ENCODE results near the gene IGFBPL1. TPM values are rescaled to one million over a fixed set of nuclear protein-coding genes. Genes with fewer than 3 reads are reported as not detected.

The IGFBPL1 gene
- total RNA-seq, 4 donors from 2014 or later, result not detected

DNA sequence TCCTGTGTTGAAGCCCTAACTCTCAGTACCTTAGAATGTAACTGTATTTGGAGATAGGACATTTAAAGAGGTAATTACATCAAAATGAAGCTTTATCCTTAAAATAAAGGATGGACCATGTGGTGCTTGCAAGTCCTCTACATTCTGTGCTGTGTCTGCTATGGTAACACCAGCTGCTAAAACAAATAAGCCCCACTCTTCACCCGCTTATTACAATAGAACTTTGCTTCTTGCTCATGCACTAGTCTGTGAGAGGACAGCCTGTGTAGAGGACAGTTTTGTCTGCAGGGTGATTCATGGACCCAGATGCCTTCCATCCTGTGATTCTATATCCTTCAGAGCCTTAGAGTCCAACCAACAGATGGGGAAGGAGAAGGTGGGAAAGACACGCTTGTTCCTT lies 12.5 kb upstream of the IGFBPL1 start:
- TF ChIP-seq, protein P1, sequence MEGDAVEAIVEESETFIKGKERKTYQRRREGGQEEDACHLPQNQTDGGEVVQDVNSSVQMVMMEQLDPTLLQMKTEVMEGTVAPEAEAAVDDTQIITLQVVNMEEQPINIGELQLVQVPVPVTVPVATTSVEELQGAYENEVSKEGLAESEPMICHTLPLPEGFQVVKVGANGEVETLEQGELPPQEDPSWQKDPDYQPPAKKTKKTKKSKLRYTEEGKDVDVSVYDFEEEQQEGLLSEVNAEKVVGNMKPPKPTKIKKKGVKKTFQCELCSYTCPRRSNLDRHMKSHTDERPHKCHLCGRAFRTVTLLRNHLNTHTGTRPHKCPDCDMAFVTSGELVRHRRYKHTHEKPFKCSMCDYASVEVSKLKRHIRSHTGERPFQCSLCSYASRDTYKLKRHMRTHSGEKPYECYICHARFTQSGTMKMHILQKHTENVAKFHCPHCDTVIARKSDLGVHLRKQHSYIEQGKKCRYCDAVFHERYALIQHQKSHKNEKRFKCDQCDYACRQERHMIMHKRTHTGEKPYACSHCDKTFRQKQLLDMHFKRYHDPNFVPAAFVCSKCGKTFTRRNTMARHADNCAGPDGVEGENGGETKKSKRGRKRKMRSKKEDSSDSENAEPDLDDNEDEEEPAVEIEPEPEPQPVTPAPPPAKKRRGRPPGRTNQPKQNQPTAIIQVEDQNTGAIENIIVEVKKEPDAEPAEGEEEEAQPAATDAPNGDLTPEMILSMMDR (IDR thresholded peaks at IDR 0.05; ENCODE audit: low read depth), result no peak

DNA sequence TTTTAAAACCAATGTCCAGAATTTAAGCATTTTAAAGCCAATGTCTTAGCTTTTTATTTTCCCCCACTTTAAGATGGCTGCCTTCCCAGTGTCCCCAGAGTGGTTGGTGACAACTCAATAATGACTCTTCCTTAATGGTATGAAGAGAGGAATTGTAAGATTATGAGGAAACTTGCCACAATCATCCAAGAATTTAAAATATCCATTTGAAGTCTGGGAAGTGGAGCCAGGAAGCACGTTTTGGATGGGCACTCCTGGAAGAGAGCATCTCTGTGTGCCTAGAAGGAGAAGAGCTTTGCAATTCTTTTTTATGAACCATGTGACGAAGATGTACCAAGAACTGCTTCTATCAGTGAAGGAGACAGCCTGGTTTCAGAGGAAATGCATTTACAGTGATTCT lies 11.3 kb upstream of the IGFBPL1 start:
- TF ChIP-seq, protein P1 (IDR thresholded peaks at IDR 0.05; ENCODE audit: low read depth), result no peak

DNA sequence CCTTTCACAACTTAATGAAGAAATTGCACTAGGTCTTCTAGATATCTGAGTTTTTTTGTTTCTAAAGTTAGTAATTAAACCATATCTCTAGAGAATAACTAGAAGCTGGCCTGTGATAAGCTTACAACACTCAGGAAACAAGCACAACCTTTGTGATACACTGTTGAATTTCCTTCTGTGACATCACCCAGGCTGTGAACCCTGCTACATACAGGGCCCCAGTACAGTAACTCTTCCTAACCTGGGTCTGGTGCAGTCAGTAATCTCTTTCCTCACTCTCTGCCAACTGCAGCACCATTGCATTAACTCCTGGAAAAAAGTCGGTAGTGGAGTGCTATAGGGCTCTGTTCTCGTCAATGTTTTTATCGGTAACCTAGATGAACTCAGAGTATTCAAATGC lies 10.6 kb upstream of the IGFBPL1 start:
- TF ChIP-seq, protein P1 (IDR thresholded peaks at IDR 0.05; ENCODE audit: low read depth), result no peak

DNA sequence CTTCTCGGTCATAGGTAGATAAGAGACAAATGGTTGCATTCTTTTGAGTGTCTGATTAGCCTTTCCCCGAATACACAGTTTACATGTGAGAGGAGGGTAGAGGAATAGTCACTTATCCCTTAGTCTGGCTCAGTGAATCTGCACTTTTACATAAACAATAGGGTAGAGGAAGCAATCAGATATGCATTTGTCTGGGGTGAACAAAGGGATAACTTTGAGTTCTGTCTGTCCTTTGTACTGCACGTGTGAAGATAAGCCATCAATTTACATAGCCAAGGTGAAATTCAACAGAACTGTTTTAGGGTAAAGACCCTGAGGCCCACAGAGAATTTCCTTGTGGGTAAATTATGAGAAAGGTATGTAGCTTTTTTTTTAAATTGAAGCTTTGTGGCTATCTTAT lies 10.1 kb upstream of the IGFBPL1 start:
- TF ChIP-seq, protein P1 (IDR thresholded peaks at IDR 0.05; ENCODE audit: low read depth), result no peak

DNA sequence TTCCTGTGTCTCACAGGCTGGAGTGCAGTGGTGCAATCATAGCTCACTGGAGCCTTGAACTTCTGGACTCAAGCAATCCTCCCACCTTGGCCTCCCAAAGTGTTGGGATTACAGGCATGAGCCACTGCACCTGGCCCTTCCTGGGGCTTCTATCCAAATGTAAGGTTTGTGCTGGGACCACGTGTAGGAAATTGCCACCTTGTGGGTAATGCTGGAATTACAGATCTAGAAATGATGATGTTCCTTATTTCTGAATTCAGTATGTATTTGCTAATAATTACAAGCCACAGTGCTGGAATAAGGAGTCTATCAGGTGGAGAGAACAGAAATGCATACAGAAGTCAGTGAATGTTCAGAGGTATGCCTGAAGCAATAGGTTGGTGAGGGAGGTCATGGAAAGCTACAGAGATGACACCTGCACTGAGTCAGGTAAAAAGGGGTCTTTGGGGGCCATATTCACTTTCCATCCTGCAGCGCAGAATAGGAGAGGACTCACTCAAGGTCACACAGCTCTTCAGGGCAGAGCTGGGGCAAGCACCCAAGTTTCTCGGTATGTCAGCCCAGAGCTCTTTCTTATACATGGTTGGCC lies 8.8 kb upstream of the IGFBPL1 start:
- TF ChIP-seq, protein P1 (IDR thresholded peaks at IDR 0.05; ENCODE audit: low read depth), result no peak

DNA sequence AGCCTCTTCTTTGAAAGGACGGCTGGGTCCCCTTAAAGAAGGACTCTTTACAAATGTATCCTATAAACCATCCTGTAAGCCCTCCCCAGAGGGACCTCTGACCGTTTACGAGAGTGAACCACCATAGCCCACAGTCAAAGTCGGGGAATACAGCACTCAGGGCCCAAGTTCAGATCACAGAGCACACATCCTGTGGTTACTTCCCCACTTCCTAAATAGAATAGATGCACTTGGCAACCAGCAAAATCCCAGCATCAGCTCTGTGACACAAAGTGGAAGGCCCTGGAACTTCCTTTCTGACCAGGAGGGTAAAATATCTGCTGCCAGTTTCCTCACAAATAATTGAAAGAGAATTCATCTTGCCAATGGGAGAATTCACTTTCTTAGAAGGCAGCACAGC lies 6.9 kb upstream of the IGFBPL1 start:
- TF ChIP-seq, protein P1 (IDR thresholded peaks at IDR 0.05; ENCODE audit: low read depth), result no peak

DNA sequence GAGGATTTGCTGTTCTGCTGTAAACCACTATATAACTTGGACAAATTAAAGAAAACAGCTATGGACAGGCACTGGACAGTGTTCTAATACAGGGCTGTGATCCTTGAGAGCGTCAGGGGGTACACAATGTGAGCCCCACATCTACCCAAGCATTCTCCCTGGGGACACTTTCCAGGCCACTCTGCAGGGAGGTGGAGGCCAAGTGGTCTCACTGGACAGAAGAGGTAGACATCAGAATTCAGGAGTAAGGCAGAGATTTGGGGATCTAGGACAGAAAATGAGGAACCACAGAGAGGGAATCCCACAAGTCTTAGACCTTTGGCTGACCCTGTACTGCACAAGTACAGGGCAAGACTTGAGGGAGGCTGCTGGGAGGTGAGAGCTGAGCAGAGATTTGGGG lies 3.8 kb upstream of the IGFBPL1 start:
- TF ChIP-seq, protein P1 (IDR thresholded peaks at IDR 0.05; ENCODE audit: low read depth), result no peak

Data from subcutaneous adipose tissue (tissue), 4 donors.